GM21381 (cell line): ENCODE results near the gene TMEM131L.
"Not testable (repeated sequence)": the region's sequence is repeated elsewhere in the genome, so short reads cannot be mapped to it uniquely, and the experiment has no call there.

ENCODE experiments used
- ATAC-seq: cut with Tn5 transposase; IDR thresholded peaks from one replicate; pipeline ENCODE4 v1.9.1; 2021; ENCODE audit warnings: mild to moderate bottlenecking, moderate library complexity; ENCODE audit not compliant: unreplicated experiment

TMEM131L gene

DNA sequence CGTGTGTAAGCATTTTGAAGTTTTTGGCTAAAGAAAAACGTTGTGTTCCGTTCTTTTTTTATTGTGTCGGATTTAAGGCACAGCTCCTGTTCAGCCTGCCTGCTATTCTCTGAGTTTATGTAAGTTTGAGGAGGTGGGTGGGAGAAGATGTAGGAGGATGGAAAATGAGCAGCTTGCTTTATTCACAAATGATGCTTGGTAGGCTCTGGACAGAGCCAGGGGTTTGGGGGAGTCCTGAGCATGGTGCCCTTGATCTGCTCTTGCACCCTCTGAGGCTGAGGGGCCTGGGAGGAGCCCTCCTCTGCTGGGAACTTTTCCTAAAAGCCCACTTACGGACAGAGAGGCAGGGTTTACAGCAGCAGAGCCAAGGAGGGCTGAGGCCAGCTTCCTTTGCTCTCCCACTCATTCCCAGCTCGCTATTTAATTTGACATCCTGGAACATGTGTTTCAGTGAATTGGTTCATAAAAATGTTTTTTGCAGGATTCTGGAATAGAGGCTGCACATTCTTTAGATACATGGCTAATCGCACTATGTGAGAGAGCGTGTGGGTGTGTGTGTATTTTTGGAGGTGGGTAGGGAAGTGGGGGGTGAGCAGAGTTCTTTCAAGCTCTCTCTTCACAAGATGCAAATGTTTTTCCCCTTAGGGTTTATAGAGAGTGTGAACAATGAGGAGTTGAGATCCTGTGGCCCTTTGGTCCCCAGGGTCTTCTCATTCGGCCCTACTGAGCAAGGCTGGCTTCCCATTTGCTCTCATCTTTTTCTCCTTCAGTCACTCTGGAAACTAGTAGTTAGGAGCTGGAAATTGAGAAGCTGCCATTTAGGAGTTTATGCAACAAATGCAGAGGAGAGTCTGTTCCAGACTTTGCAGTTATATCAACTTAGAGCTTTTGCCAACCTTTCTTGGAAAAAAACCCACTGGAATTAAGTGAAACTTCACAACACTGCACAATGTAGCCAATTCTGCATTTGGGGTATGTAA is 32.1 kb downstream of the TMEM131L start:
- ATAC-seq, result peak; percentile 76

DNA sequence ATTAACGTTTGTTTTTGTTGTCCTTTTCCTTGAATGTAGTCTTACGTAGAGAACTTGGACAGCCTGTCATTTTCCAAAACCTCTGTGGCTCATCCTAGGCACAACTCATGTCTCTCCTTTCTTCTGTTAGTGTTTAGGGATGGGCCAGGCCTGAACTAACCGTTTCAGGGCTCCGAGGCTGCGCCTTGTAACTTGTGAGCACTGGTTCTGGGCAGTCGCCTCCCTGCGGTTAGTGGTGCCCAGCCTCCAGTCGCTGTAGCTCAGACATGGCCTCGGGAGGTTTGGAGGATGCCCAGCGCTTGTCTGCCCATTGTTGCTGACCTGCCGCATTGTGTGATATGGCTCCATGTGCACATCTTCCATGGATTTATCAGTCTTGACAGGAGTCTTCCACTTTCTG is 32.8 kb downstream of the TMEM131L start:
- ATAC-seq, result no peak

DNA sequence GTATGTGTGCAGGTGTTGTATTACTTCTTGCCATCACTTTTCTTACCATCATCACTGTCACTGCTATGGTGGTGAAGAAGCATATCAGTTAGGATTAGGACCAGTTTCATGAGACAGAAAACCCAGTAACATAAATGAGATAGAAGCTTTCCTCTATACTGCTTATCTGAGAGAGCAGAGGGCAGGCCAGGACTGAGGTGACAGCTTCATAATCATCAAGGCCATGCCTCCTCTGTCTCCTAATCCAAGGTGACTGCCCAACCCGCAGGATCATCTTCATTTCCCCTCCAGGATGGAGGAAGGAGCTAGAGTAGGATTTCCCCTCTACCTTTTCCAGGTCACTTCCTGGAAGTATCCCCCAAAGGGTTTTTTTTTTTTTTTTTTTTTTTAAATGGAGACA is 35.4 kb downstream of the TMEM131L start:
- ATAC-seq, result no peak

DNA sequence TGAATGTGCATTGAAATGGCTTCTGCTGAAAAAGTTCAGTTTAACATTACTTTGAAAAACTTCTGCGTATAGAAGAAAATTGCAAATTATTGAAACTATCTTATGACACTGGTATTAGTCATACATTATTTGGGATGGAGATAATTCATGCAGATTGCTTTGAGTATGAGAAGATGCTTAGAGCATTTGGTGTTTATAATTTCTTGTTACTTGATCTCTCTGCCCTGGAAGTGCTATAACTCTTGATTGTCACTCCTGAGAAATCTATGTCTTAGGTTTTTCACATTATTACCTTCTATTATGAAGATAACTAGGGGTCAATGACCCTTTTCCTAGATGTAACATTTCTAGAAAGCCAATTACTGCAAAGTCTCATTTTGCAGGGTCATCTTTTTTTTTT is 36.4 kb downstream of the TMEM131L start:
- ATAC-seq, result no peak

DNA sequence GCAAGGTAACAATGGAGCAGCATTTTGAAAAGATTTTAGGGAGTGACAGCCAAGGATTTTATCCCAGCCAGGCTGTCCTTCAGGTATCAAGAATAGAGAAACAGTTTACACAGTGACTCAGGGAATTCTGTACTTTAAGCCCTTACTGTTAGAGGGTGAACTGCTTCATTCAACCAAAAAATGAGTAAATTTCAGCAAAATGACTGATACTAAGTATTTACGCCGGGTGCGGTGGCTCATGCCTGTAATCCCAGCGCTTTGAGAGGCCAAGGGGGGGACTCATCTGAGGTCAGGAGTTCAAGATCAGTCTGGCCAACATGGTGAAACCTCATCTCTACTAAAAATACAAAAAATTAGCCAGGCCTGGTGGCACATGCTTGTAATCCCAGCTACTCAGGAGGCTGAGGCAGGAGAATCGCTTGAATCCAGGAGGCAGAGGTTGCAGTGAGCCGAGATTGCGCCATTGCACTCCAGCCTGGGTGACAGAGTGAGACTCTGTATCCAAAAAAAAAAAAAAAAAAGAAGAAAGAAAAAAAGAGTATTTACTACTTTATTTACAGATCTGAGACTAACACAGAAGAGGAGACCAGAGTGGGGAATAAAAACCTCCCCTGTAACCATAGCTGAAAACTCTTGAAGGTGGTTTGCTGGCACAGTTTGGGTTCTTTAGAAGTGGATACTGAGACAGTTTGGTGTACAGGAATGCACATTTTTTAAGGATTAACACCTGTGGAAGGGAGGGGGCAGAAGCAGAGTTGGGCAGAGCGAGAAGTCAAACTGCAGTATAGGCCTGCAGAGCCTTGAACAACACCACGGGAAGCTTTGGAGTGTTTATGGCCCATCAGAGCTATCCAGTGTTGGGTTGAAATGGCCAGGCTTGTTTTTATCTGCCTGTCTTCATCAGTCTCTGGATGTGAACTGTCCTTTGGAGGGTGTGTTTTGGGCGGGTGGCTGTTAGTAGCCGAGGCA is 40.5 kb downstream of the TMEM131L start:
- no peak for ATAC-seq

DNA sequence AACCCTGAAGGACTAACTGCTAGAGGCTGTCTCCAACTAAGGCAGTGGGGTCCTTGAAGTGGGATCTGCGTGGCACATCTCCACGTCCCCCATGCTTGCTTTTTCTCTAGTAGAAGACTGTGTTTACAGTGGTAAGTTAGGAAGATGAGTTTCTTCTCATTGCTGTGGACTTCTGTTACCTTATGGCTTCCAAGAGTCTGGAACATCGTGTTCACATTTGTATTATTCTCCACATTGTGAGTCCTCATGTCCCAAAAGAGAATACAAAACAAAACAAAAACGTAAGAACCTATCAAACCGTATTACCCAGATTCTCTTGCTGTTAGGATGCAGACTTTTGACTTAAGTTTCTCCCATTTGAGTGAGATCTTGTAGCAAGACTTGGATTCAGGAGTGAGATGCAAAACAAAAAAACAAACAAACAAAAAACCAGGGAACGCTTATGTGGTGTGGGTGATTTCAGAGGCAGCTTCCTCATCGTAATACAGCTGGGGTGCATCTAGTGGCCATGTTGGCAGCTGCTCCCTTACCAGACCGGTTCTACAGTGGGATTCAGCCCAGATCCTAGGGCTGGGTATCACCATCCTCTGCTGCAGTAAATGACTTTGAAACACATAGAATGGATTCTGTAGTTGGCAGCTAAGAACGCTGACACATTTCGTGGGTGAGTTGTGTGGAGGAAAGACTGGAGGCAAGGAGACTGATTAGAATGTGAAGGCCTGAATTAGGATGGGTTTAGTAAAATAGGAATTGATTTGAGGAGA is 41.3 kb downstream of the TMEM131L start:
- ATAC-seq, result no peak

DNA sequence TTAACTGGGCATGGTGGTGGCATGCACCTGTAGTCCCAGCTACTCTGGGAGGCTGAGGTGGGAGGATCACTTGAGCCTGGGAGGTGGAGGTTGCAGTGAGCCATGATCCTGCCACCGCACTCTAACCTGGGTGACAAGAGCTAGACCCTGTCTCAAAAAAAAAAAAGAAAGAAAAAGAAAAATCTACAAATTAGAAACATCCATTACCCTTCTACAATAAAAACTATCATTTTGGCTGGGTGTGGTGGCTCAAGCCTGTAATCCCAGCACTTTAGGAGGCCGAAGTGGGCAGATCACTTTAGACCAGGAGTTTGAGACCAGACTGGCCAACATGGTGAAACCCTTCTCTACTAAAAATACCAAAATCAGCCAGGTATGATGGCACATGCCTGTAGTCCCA is 43.1 kb downstream of the TMEM131L start:
- not testable (repeated sequence) for ATAC-seq

DNA sequence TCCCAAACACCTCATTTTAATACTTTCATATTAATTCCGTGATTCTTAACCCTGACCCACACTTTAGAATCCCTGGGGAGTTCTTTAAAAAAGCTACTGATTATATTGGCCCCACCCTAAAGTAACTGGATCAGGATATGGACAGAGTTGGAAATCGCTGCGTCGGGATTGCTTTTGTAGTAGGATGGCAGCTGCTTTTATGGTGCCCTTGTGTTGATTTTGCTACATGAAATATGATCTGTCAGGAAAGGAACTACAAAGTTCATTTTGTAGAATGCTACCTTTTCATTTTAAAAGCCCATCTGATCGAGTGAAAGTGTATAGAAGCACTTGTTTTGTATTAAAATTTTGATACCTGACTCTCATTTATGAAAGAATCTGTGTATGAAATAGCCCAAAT is 43.6 kb downstream of the TMEM131L start:
- ATAC-seq, result no peak

DNA sequence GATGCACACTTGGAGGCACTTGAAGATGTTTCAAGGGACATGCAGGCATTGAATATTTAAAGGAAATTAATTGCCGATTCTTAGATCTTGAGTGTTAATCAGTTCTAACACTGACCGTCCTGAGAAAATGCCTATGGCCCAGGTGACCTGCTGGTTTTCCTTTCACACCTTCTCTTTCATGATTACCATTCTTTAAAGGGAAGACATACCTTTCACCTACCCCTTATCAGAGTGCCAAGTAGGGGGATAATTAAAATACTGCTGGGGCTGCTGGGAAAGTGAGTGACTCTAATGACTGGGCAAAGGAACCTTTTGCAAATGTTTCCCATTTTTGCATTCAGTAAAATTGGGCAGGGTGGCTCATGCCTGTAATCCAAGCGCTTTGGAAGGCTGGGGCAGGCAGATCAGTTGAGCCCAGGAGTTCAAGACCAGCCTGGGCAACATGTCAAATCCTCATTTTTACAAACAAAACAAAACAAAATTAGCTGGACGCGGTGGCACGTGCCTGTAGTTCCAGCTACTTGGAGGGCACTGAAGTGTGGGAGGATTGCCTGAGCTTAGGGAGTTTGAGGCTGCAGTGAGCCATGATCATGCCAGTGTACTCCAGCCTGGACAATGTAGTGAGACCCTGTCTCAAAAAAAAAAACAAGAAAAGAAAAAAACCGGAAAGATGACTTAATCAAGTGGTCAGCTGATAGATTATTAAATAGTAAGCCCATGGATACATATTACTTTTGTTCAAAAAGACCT is 44.3 kb downstream of the TMEM131L start:
- ATAC-seq, result no peak

DNA sequence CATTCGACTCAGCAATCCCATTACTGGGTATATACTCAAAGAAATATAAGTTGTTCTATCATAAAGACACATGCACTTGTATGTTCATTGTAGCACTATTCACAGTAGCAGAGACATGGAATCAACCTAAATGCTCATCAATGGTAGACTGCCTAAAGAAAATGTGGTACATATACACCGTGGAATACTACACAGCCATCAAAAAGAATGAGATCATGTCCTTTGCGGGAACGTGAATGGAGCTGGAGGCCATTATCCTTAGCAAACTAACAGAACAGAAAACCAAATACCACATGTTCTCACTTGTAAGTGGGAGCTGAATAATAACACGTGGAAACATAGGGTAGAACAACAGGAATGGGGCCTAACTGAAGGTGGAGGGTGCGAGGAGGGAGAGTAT is 44.9 kb downstream of the TMEM131L start:
- no peak for ATAC-seq

DNA sequence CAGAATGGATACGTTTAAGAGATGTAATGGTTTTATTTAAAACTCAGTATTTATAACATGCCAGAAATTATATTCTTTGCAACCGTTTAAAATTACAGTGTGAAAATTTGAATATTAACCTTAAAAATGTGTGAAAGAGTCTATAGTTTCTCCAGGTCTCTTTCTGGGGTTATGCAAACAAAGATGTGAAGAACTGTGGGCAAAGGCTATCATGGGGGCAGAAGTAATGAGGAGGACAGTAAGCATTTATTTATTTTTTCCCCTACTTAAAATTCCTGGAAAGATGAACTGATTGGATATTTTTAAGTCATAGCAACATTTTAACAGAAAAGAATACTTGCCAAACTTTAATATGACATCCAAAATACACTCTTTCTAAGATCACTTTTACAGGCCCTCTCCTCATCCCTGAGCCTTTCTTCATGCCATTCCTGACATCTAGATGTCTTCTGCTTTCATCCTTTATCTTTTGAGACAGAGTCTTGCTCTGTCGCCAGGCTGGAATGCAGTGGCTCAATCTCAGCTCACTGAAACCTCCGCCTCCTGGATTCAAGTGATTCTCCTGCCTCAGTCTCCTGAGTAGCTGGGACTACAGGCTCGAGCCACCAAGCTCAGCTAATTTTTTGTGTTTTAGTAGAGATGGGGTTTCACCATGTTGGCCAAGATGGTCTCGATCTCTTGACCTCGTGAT is 46.1 kb downstream of the TMEM131L start:
- ATAC-seq, result no peak

DNA sequence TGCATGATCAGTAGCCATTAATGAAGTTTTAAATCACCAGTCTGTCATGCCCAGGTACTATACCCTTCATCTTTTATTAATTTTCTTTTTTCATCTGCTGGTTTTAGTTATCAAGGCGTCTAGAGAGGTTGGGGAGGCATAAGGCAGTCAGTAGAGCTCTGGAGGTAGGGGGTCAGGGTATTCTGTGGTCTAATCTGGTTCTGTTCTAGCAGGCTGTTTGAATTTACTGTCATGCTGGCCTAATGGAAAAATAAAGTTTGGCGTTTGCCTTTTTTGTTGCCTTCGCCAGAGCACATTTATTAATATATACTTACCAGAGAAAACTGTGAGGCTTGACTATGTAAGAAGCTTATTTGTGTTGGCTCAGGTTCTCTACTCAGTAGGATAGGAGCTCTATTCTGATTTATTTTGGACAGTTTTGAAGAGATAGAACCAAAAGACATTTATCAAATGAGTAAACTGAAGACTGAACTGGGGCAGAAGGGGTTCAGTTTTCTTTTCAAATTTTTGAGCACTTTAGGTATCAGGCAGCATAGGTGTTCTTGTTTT is 46.9 kb downstream of the TMEM131L start:
- ATAC-seq, result no peak

DNA sequence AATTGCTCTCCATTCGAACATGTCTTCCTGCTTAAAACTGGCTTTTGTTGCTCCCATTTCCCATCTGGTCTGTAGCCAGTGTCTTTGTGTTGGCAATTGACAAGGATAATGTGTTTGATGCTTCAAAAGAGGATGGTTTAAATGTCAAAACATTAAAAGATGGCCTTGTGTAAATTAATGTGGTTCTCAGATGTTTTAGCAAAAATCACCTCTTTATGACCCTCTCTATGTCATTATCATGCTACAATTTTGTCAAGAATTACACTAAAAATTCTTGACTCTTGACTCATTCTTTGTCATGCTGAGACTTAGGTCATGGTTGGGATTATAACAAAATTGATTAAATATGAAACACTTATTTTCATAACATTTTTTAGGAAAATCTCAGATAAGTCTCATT is 47.4 kb downstream of the TMEM131L start:
- no peak for ATAC-seq

DNA sequence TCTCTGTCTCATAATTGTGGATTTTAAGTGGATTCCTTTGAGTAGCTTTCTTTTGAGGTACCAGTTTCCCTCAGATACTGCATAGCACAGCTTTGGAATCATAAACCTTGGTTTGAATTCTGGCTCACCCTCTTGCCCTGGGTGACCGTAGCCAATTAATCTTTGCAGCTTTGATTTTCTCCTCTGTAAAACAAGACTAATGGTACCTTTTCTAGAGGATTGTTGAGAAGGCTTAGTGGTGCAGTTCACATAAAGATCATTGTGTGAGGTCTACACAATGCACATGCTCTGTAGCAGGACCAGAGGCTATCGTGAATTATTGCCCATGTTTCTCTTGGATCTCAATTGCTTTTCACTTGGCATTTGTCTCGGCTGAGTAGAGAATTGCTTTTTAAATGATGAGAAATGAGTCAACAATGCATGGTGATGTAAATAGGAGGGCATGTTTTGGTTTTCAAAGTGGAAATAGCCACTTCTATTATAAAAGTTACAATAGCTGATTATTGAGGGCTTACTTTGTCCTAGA is 47.9 kb downstream of the TMEM131L start:
- no peak for ATAC-seq

DNA sequence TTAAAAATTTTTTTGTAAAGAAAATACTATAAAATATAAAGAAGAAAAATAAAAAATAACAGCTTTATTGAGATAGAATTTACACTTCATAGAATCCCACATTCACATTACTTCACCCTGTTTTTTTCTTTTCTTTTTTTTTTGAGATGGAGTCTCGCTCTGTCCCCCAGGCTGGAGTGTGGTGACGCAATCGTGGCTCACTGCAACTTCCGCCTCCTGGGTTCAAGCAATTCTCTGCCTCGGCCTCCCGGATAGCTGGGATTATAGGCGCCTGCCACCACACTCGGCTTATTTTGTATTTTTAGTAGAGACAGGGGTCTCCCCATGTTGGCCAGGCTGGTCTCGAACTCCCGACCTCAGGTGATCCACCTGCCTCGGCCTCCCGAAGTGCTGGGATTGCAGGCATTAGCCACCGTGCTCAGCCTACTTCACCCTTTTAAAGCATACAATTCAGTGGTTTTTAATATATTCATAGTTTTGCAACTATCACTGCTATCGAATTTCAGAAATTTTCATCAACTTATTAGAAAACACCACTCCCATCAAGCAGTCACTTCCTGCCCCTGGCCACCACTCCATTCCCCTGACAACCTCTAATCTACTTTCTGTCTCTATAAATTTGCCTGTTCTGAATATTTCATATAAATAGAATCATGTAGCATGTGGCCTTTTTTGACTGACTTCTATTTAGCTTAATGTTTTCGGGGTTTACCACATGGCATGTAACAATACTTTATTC is 48.7 kb downstream of the TMEM131L start:
- no peak for ATAC-seq

DNA sequence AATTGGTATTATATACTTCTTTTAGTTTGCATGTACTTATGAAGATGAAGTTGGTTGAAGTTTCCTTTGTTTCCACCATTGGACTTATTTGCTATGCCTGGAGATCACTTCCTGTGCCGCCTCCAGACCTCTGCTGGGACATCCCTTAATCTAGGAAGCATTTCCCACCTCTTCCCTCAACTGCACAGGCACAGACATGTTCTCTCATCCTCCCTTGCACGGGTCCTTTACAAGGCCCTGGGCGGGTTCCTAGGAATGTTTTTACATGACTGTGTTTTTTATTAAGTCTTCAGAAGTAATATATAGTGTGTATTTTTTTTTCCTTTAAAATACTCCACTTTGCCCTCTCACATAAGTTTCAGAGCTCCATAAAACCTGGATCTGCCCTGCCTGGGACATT is 51.0 kb downstream of the TMEM131L start:
- no peak for ATAC-seq

DNA sequence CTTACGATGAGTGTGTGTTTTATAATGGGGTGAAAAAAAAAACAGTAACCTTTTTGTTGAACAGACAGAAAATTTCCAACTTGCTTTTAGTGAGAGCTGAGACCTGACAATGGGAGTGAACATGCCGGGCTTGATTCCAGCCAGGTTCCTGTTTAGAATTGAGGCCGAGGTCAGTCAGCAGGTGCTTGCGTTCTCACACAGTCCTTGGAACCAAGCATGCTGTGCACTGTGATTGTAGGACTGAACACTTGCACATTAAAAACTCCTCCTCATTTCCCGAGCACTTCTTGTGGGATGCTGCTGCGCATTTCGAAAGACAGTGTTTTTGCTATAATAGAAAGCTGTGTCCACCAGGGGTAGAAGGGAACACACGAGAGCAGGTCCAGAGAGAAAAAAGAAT is 51.8 kb downstream of the TMEM131L start:
- ATAC-seq, result no peak

DNA sequence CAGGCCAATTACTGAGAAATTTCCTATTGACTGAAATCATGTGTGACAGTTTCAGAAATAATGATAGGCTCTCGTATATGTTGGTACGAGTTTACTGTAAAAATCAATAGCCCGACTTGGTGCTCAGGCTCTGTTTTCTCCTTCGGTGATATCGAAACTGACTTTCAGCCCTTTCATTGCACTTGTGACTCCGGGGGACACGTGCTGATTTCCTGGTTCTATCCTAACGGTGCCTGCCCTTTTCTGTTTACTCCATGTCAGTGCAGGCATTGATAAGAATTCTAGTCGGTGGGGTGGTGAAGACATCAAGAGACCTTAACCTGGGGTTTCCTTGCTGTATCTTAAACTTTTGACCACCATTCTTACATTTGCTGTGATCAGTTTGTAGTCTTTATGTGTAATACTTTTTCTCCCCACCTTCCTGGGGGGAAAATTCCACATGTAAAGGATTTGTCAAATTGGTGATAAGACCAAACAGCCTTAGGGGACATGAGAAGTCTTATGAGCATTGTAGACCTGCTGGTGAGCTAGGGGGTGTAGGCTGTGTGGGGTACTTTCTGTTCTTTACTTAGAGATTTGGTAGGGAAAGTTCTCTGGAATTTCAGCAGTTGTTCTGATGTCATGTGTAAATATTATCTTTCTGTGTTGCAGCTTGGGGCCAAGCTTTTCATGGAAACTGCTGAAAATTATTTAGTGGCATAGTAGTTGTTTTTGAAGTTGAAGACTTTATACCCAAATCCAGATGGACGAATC is 52.7 kb downstream of the TMEM131L start:
- ATAC-seq, result no peak
